Neural progenitor cell (in vitro differentiated cells): Measurements from ENCODE around the gene ALK. TPM values are rescaled to one million over a fixed set of nuclear protein-coding genes. Genes with fewer than 3 reads are reported as not detected.

ENCODE experiments used
- DNase-seq: peaks from one replicate; pipeline ENCODE4 v3.0.0-alpha.2; 2016; ENCODE audit warnings: low spot score
- H2AFZ ChIP-seq: fragments of 200-600 bp; sonication (generic); replicated peaks from 2 replicates; pipeline ENCODE4 v1.6.1; 2016; ENCODE audit warnings: antibody characterized with exemption
- H3F3A ChIP-seq: fragments of 200-600 bp; sonication (generic); 2 replicates; pipeline ENCODE4 v1.6.1; 2016; ENCODE audit warnings: antibody characterized with exemption, low read depth
- H3K27ac ChIP-seq: fragments of 200-600 bp; sonication (generic); 2 replicates; pipeline ENCODE4 v1.5.1; 2016; ENCODE audit warnings: mild to moderate bottlenecking
- H3K27me3 ChIP-seq: fragments of 200-600 bp; sonication (generic); 2 replicates; pipeline ENCODE4 v1.6.1; 2016; ENCODE audit warnings: mild to moderate bottlenecking, moderate library complexity
- H3K36me3 ChIP-seq: fragments of 200-600 bp; sonication (generic); 2 replicates; pipeline ENCODE4 v1.5.1; 2016
- H3K4me1 ChIP-seq: fragments of 200-600 bp; sonication (generic); 2 replicates; pipeline ENCODE4 v1.6.1; 2016; ENCODE audit warnings: mixed run types
- H3K4me2 ChIP-seq: fragments of 200-600 bp; sonication (generic); 2 replicates; pipeline ENCODE4 v1.6.1; 2016
- H3K4me3 ChIP-seq: fragments of 200-600 bp; sonication (generic); 2 replicates; pipeline ENCODE4 v1.5.1; 2016
- H3K79me2 ChIP-seq: fragments of 200-600 bp; sonication (generic); 2 replicates; pipeline ENCODE4 v1.6.1; 2016; ENCODE audit warnings: low read depth
- H3K9ac ChIP-seq: fragments of 200-600 bp; sonication (generic); 2 replicates; pipeline ENCODE4 v1.6.1; 2016
- H3K9me3 ChIP-seq: fragments of 200-600 bp; sonication (generic); 2 replicates; pipeline ENCODE4 v1.5.1; 2016; ENCODE audit warnings: low read depth
- H4K20me1 ChIP-seq: fragments of 200-600 bp; sonication (generic); 2 replicates; pipeline ENCODE4 v1.6.1; 2016; ENCODE audit warnings: low read depth
- H3K27ac Mint-ChIP-seq: 3 replicates; pipeline ENCODE4 v1.8.0; 2021; ENCODE audit warnings: mixed read lengths
- H3K27me3 Mint-ChIP-seq: 2 replicates; pipeline ENCODE4 v1.8.0; 2022; ENCODE audit warnings: low read depth, mild to moderate bottlenecking, inconsistent platforms, moderate library complexity, mixed read lengths; ENCODE audit not compliant: insufficient read depth
- H3K36me3 Mint-ChIP-seq: 3 replicates; pipeline ENCODE4 v1.8.0; 2021; ENCODE audit warnings: mixed read lengths
- H3K4me1 Mint-ChIP-seq: 3 replicates; pipeline ENCODE4 v1.8.0; 2021; ENCODE audit warnings: mixed read lengths
- H3K4me3 Mint-ChIP-seq: 3 replicates; pipeline ENCODE4 v1.8.0; 2021; ENCODE audit warnings: mild to moderate bottlenecking, moderate library complexity, mixed read lengths
- H3K9me3 Mint-ChIP-seq: 3 replicates; pipeline ENCODE4 v1.8.0; 2020; ENCODE audit warnings: mixed read lengths
- EZH2 ChIP-seq: fragments of 200-600 bp; sonication (generic); IDR thresholded peaks from 2 replicates; pipeline ENCODE4 v1.6.1; 2017; ENCODE audit warnings: antibody characterized with exemption, mild to moderate bottlenecking, moderate library complexity
- EZH2phosphoT487 ChIP-seq: fragments of 200-600 bp; sonication (generic); IDR thresholded peaks from 2 replicates; pipeline ENCODE4 v1.6.1; 2017; ENCODE audit warnings: antibody characterized with exemption
- total RNA-seq: library from RNA; depleted of rRNA; stranded (reverse); fragments of >200 nt; gene quantifications from 2 replicates; pipeline ENCODE4 v1.2.3, GENCODE V29; 2015; ENCODE audit warnings: low replicate concordance
- TF ChIP-seq, protein P1 (sequence below): fragments of 200-600 bp; sonication (generic); IDR thresholded peaks from 2 replicates; pipeline ENCODE4 v1.5.1; 2017; ENCODE audit warnings: antibody characterized with exemption, mild to moderate bottlenecking

Gene ALK
- total RNA-seq, 1 donor from 2014 or later = not detected

- Histone ChIP-seq H3K4me3 (no peak overlapping the region), H2AFZ (no peak overlapping the region), H3K36me3 (no peaks in the 10 kb centered on the region), H3F3A (no peaks in the 10 kb centered on the region), H3K4me1 (no peaks in the 10 kb centered on the region), H3K27ac (no peak overlapping the region), H4K20me1 (no peaks in the 10 kb centered on the region), H3K27me3 (no peaks in the 10 kb centered on the region), H3K79me2 (no peaks in the 10 kb centered on the region), H3K9ac (no peak overlapping the region), H3K9me3 (no peaks in the 10 kb centered on the region), H3K4me2 (no peak overlapping the region)
- Mint-ChIP-seq H3K27me3 (peaks cover 4% of the 10 kb centered on the region), H3K9me3 (no peaks in the 10 kb centered on the region), H3K27ac (no peak overlapping the region), H3K4me3 (no peak overlapping the region), H3K4me1 (no peaks in the 10 kb centered on the region), H3K36me3 (no peaks in the 10 kb centered on the region)
- no peak for DNase-seq
- TF ChIP-seq EZH2 (no peak), EZH2phosphoT487 (no peak)
- TF ChIP-seq, protein P1, sequence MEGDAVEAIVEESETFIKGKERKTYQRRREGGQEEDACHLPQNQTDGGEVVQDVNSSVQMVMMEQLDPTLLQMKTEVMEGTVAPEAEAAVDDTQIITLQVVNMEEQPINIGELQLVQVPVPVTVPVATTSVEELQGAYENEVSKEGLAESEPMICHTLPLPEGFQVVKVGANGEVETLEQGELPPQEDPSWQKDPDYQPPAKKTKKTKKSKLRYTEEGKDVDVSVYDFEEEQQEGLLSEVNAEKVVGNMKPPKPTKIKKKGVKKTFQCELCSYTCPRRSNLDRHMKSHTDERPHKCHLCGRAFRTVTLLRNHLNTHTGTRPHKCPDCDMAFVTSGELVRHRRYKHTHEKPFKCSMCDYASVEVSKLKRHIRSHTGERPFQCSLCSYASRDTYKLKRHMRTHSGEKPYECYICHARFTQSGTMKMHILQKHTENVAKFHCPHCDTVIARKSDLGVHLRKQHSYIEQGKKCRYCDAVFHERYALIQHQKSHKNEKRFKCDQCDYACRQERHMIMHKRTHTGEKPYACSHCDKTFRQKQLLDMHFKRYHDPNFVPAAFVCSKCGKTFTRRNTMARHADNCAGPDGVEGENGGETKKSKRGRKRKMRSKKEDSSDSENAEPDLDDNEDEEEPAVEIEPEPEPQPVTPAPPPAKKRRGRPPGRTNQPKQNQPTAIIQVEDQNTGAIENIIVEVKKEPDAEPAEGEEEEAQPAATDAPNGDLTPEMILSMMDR = no peak
These were observed 70.6 kb downstream of the ALK start for GRCh38 chr2:29850794-29851193.

DNA sequence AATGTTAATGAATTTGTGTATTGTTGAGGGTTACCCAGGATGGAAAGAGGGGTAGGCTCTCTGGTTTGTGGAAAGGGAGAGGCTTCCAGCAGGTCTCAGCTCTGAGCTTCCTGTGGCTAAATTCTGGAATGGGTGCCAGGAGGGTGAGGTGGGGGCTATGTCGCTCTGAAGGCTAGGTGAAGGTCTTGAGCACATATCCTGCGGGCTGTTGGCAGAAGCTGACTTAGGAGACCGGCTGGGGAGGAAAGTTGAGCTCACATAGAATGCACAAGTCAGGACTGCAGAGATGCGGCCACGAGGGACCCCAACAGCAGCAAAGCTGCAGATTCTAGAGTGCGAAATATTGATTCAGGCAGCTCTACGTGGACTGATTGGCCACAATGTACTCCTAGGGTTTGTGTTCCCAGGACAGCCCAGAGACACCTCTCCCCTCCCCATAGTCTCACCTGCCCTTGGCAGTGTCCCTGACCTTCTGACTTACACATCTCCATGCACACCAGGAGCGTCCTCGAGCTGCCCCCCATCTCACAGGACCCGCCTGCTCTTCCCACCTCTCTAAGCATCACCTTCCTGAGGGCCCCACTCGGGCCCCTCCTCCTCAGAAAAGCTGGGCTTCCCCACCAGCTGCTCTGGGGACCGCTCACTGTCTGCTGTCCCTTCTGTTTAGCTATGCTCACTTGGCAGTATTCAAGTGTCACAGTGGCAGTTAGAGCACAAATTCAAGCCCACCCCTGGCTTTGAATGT is 72.6 kb downstream of the ALK start:
- TF ChIP-seq EZH2 (no peak), EZH2phosphoT487 (no peak)
- TF ChIP-seq, protein P1 = no peak
- Histone ChIP-seq H3K9me3 (no peaks in the 10 kb centered on the region), H3K36me3 (no peaks in the 10 kb centered on the region), H3K4me2 (no peak overlapping the region), H3K27me3 (no peaks in the 10 kb centered on the region), H3K27ac (no peak overlapping the region), H3K79me2 (no peaks in the 10 kb centered on the region), H3K4me1 (no peaks in the 10 kb centered on the region), H2AFZ (no peak overlapping the region), H3F3A (no peaks in the 10 kb centered on the region), H4K20me1 (no peaks in the 10 kb centered on the region), H3K4me3 (no peak overlapping the region), H3K9ac (no peak overlapping the region)
- Mint-ChIP-seq H3K27me3 (peaks cover 2% of the 10 kb centered on the region), H3K4me1 (no peaks in the 10 kb centered on the region), H3K36me3 (no peaks in the 10 kb centered on the region), H3K9me3 (no peaks in the 10 kb centered on the region), H3K4me3 (no peak overlapping the region), H3K27ac (no peak overlapping the region)
- no peak for DNase-seq

- Histone ChIP-seq H3K27ac (no peak overlapping the region), H3K27me3 (no peaks in the 10 kb centered on the region), H4K20me1 (no peaks in the 10 kb centered on the region), H3K79me2 (no peaks in the 10 kb centered on the region), H3K4me1 (no peaks in the 10 kb centered on the region), H2AFZ (no peak overlapping the region), H3K4me2 (no peak overlapping the region), H3K4me3 (no peak overlapping the region), H3K36me3 (no peaks in the 10 kb centered on the region), H3K9ac (no peak overlapping the region), H3F3A (no peaks in the 10 kb centered on the region), H3K9me3 (no peaks in the 10 kb centered on the region)
- Mint-ChIP-seq H3K36me3 (no peaks in the 10 kb centered on the region), H3K27ac (no peak overlapping the region), H3K9me3 (no peaks in the 10 kb centered on the region), H3K27me3 (peaks cover 2% of the 10 kb centered on the region), H3K4me3 (no peak overlapping the region), H3K4me1 (no peaks in the 10 kb centered on the region)
- DNase-seq = peak; percentile 9
- no peak for TF ChIP-seq EZH2
- TF ChIP-seq, protein P1 = no peak
- TF ChIP-seq EZH2phosphoT487 = no peak
These were observed 73.5 kb downstream of the ALK start for GRCh38 chr2:29847886-29848285.
